Endodermal cell (in vitro differentiated cells): ENCODE data around the gene CIB4. TPM values are rescaled to one million over a fixed set of nuclear protein-coding genes. Genes with fewer than 3 reads are reported as not detected.
A peak's percentile ranks its signal among the peaks of the same experiment; 100 is the strongest.

ENCODE experiments used
- DNase-seq: peaks from one replicate; pipeline ENCODE4 v3.0.0-alpha.2; 2017
- H3K27ac ChIP-seq: 2 replicates; pipeline ENCODE4 v1.5.1; 2013; ENCODE audit warnings: mild to moderate bottlenecking, low read depth, low read length, moderate library complexity
- H3K27me3 ChIP-seq: 2 replicates; pipeline ENCODE4 v1.6.1; 2013; ENCODE audit warnings: mild to moderate bottlenecking, low read length, moderate library complexity; ENCODE audit not compliant: insufficient read depth, control insufficient read depth, poor library complexity, severe bottlenecking
- H3K36me3 ChIP-seq: 2 replicates; pipeline ENCODE4 v1.7.0; 2013; ENCODE audit warnings: mild to moderate bottlenecking, low read length, moderate library complexity; ENCODE audit not compliant: control insufficient read depth, insufficient read depth
- H3K4me1 ChIP-seq: one replicate; pipeline ENCODE4 v1.7.0; 2013; ENCODE audit warnings: low read length; ENCODE audit not compliant: control insufficient read depth, insufficient read depth
- H3K4me3 ChIP-seq: 2 replicates; pipeline ENCODE4 v1.5.1; 2013; ENCODE audit warnings: mild to moderate bottlenecking, low read length, moderate library complexity
- H3K9ac ChIP-seq: 2 replicates; pipeline ENCODE4 v1.6.1; 2013; ENCODE audit warnings: mild to moderate bottlenecking, low read length, moderate library complexity; ENCODE audit not compliant: poor library complexity, severe bottlenecking; ENCODE audit errors: extremely low read depth
- H3K9me3 ChIP-seq: 2 replicates; pipeline ENCODE4 v1.6.1; 2013; ENCODE audit warnings: mild to moderate bottlenecking, low read length, moderate library complexity; ENCODE audit not compliant: control insufficient read depth
- H3K27ac Mint-ChIP-seq: 2 replicates; pipeline ENCODE4 v1.8.0; 2020; ENCODE audit warnings: mixed read lengths
- H3K27me3 Mint-ChIP-seq: 2 replicates; pipeline ENCODE4 v1.8.0; 2021; ENCODE audit warnings: mild to moderate bottlenecking, mixed read lengths; ENCODE audit not compliant: insufficient read depth
- H3K36me3 Mint-ChIP-seq: 2 replicates; pipeline ENCODE4 v1.8.0; 2020; ENCODE audit warnings: low read depth, mixed read lengths
- H3K4me1 Mint-ChIP-seq: 2 replicates; pipeline ENCODE4 v1.8.0; 2020; ENCODE audit warnings: mixed read lengths
- H3K4me3 Mint-ChIP-seq: 2 replicates; pipeline ENCODE4 v1.8.0; 2020; ENCODE audit warnings: mild to moderate bottlenecking, moderate library complexity, mixed read lengths
- H3K9me3 Mint-ChIP-seq: 2 replicates; pipeline ENCODE4 v1.8.0; 2020; ENCODE audit warnings: mild to moderate bottlenecking, mixed read lengths
- CTCF ChIP-seq: fragments of 200-600 bp; sonication (generic); conservative IDR thresholded peaks from 2 replicates; pipeline ENCODE4 v1.5.0; 2021; ENCODE audit warnings: antibody characterized with exemption, mild to moderate bottlenecking
- WGBS, 2 experiments: methylation state at CpG; one replicate each; pipeline versions ENCODE4 v1.1.5 to v1.1.7; 2013; ENCODE audit warnings: missing lambda C conversion rate in 2 of 2, mixed read lengths in 1 of 2; ENCODE audit not compliant: insufficient coverage in 1 of 2, insufficient read length in 1 of 2; 5-methylcytosine and 5-hydroxymethylcytosine counted together
- total RNA-seq, 2 donors: library from RNA; stranded (reverse); fragmentation: NEBNext Ultra II Directional in 1 of 2; extraction: Animal tissue kit (Norgen Biotek cat#: 25700) in 1 of 2; gene quantifications; 2 replicates in 1 of 2; 3 replicates in 1 of 2; pipeline ENCODE4 v1.2.1, GENCODE V29; 2021

Gene CIB4
- total RNA-seq, 2 donors from 2014 or later = not detected

- Mint-ChIP-seq H3K27ac (no peak overlapping the region), H3K27me3 (peaks cover 14% of the 10 kb centered on the region), H3K4me1 (no peaks in the 10 kb centered on the region), H3K4me3 (no peak overlapping the region), H3K36me3 (no peaks in the 10 kb centered on the region), H3K9me3 (peaks cover 7% of the 10 kb centered on the region)
- Histone ChIP-seq H3K36me3 (no peaks in the 10 kb centered on the region), H3K9ac (no peak overlapping the region), H3K27me3 (peaks cover 18% of the 10 kb centered on the region), H3K4me3 (no peak overlapping the region), H3K9me3 (no peaks in the 10 kb centered on the region), H3K27ac (no peak overlapping the region), H3K4me1 (no peaks in the 10 kb centered on the region)
- DNase-seq = peak; percentile 8
- no peak for TF ChIP-seq CTCF
- 89 to 93% methylated on average over 3 to 4 of the region's 4 CpGs for WGBS, 2 experiments
Measured at GRCh38 chr2:26678035-26678434, 36.9 kb upstream of the CIB4 start.

GRCh38 chr2:26675651-26676255, 34.6 kb upstream of the CIB4 start:
- H3K36me3 Mint-ChIP-seq = no peaks in the 10 kb centered on the region
- H3K4me3 Mint-ChIP-seq = no peak overlapping the region
- TF ChIP-seq CTCF = no peak
- H3K27ac Mint-ChIP-seq = no peak overlapping the region
- peak; percentile 40 for DNase-seq
- H3K4me3 ChIP-seq = no peak overlapping the region
- no peaks in the 10 kb centered on the region for H3K9me3 ChIP-seq
- H3K36me3 ChIP-seq = no peaks in the 10 kb centered on the region
- no peak overlapping the region for H3K27ac ChIP-seq
- no peak overlapping the region for H3K9ac ChIP-seq
- H3K27me3 ChIP-seq = peaks cover 18% of the 10 kb centered on the region
- 94 to 100% methylated on average over 3 to 6 of the region's 6 CpGs for WGBS, 2 experiments
- H3K27me3 Mint-ChIP-seq = peaks cover 14% of the 10 kb centered on the region
- no peaks in the 10 kb centered on the region for H3K4me1 ChIP-seq
- no peaks in the 10 kb centered on the region for H3K4me1 Mint-ChIP-seq
- peaks cover 7% of the 10 kb centered on the region for H3K9me3 Mint-ChIP-seq

GRCh38 chr2:26674771-26675170, 33.6 kb upstream of the CIB4 start:
- peak; percentile 28 for DNase-seq
- no peak for TF ChIP-seq CTCF
- Mint-ChIP-seq H3K27me3 (peaks cover 14% of the 10 kb centered on the region), H3K36me3 (no peaks in the 10 kb centered on the region), H3K4me3 (no peak overlapping the region), H3K27ac (no peak overlapping the region), H3K4me1 (no peaks in the 10 kb centered on the region), H3K9me3 (peaks cover 7% of the 10 kb centered on the region)
- Histone ChIP-seq H3K36me3 (no peaks in the 10 kb centered on the region), H3K9ac (no peak overlapping the region), H3K4me1 (no peaks in the 10 kb centered on the region), H3K9me3 (no peaks in the 10 kb centered on the region), H3K27me3 (peaks cover 18% of the 10 kb centered on the region), H3K4me3 (no peak overlapping the region), H3K27ac (no peak overlapping the region)
- 80 to 92% methylated on average over 5 to 13 of the region's 13 CpGs for WGBS, 2 experiments
